GM21576 (cell line): ENCODE results near the gene SYTL3.

ENCODE experiments used
- ATAC-seq: cut with Tn5 transposase; IDR thresholded peaks from one replicate; pipeline ENCODE4 v1.9.1; 2021; ENCODE audit warnings: mild to moderate bottlenecking, moderate library complexity; ENCODE audit not compliant: unreplicated experiment

Gene SYTL3

DNA sequence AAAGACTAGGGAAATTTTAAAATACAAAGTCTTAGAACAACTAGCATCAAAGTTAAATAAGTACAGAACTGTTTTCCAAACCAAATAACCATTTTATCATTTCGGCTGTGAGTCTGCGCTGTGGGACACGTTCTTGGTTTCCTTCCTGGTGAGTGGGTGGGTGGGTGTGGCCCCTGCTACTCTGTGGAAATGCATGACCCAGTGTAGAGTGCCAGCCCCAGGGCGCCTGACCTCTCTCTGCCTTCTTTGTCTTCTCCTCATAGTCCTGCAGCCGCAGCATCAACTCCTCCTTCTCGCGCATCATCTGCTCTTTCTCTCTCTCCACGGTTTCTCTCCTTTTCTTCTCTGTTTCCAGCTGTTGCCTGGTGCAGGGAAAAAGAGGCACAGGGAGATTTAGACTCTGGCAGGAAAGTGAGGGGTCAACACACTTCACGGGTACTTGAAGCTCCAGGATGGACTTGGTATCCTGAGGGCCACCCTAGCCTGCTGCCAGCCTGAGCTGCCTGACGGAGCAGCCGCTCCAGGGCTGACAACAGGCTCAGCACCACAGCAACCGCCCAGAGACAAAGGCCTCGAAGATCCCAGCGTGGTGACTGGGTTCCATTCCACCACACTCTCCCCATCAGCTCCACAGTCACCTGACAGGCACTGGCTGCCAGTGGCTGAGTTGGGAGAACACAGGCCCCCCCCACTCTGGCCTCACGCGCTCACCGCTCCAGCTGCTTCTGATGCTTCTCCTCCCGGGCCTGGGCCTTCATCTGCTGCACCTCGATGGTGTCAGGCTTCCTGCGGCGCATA is 120.9 kb downstream of the SYTL3 start:
- no peak for ATAC-seq

DNA sequence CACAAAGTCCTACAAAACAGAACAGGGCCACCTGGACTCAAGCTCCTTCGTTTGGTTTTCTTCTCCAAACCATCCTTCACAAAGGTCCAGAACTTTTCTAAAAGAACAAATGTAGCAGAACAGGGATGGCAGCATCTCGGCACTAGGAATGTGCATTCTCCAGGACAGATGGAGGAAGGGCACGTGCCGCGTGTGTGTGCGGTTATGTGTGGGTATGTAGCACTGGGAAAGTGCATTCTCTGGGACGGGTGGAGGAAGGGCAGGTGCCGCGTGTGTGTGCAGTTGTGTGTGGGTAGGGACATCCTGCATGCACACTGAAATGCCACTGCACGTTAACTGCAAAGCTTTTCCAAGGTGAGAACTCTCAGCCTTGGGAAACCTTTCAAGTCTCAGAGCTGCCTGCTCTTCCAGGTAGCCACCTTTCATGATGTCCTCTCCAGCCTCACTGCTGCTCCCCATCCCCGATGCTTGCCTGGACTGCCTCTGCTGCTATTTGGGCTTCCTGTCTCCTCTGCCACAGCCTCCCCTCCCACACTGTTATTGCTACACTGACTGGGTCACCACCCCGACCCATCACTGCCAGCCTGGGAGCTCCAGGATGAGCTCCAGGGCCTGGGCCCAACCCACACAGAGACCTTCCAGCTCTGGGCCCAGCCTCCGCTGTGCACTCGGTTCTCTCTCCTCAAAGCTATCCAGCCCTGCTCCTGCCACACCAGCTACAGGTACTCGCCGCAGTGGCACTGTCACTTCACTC is 121.7 kb downstream of the SYTL3 start:
- no peak for ATAC-seq

DNA sequence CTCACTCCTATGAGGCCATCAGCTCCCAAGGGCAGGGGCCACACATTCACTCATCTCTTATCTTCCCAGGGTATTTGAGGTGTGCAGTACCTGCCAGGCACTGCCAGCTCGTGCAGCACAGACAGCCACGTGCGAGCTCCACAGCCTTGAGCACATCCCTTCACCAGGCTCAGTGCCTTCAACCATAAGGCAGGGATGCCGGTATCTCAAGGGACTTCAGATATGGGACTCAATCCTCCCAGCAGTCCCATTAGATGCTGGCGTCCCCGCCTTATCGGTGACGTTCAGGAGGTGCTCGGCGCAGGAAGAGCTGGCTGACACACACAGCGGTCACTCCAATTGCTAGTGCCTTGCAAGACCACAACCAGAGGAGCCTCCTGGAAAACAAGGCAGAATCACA is 122.3 kb downstream of the SYTL3 start:
- ATAC-seq, result no peak

DNA sequence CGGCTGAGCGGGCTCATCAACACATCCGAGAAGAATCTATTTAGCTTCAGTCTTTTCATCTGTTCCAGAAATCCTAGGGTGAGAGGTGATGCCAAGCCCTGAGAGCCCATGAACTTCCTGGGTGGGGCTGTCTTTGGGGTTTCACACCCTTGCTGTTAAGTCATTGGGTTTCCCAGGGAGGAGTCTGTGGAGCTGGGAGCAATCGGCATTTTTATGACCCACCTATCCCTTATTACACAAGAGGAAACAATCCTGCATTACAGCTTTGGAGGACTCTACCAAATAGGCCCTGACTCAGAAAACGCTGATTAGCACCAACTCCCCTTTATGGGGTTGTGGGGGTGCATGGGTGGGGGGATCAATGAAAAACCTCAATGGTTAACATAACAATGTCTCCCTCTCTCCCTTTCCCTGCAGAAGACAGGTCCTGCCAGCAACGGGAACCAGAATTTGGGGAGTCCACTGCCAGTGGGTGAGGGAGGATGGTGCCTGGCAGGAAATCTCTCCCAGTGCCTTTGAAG is 123.1 kb downstream of the SYTL3 start:
- no peak for ATAC-seq

DNA sequence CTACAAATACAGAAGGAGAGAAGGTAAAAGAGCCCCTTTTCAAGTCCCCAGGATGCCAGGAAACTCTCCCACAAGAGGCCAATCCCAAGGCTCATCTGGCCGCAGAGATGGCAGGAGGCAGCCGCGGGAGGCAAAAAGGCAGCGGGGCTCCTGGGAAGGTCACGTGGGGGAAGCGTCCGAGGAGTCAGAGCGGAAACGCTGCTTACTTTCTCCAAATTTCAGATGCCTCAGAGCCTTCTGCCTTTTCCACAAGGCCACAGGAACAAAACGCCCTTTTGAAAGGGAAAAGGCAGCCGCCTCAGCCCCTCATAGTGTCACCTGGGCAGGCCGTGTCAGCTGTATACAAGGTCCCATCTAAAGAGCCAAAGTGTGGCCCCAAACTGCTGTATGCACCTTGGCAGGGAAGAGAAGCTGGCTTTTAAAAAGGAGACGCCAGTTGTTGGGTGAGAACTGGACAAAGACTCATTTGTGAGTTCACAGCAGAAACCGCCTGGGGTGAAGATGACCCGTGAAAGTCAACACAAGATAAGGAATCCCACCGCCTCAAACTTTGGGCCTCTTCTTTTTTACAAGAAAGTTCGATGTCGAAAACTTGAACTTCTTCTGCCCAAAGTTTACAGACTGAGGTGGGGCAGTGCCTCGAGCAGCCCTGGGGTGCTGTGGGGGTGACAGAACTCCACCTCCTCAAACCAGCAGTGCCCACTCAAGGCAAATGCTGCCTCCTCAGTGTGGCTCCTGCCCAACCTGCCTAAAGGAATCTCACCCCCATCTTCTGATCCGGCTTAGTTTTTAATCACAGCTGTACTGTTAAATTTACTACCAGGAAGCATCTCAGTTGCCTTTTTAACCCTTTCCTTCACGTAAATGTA is 124.0 kb downstream of the SYTL3 start:
- no peak for ATAC-seq

DNA sequence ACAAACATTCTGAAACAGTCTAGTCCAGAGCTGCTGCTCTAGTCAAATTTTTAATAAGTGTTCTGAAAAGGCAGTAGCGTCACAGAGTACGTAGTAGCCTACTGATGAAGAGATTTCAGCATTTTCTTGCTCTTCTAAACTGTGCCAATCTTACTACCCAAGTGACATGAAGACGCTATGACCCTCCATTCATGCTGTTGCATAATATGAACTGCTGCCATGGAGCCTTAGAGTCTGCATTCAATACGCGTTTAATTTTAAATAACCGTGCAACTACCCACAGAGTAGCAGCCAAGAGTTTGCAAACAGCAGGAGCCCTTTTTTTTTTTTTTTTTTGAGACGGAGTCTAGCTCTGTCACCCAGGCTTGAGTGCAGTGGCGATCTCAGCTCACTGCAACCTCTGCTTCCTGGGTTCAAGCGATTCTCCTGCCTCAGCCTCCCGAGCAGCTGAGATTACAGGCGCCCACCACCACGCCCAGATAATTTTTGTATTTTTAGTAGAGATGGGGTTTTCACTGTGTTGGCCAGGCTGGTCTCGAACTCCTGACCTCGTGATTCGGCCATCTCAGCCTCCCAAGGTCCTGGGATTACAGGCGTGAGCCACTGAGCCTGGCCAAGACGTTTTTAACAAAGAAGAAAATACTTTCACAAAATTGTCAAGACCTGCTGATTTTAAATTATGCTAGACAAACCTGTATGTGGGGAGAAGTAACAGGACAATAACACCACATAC is 125.0 kb downstream of the SYTL3 start:
- no peak for ATAC-seq

DNA sequence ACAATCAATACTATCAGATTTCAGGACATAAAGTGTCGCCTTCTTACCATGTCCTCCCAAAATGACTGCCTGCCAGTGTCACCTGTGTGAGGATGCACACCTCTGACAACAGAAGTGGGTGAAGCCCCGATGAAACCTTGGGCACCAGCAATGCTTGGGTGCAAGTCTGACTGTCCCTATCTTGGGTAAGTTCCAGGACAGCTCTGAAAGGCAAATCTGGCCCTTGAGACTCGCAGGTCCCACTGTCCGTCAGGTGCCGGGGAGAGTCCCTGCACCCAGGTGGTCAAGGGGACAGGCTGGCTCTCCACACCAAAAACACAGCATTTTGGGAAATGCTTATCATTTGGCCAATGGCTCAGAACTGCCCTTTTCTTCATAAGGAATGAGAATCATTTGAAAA is 126.0 kb downstream of the SYTL3 start:
- ATAC-seq, result no peak

DNA sequence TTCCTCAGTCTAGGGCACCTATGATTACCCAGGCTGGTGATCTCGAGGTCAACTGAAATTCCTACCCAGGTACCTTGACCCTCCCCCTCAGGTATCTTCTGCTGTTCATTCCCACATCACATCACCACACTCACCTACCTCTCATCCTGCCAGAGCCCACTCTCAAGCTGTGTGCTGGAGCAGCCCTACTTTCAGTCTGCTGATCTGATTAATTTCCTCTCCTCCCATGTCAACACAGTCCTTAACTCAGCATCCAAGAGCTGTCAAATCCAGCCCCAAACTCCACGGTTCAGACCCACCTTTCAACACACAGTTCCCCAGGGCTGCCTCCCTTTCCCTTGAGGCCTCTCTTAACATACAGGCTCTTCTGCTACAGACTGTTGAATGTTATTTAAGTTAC is 126.9 kb downstream of the SYTL3 start:
- no peak for ATAC-seq

DNA sequence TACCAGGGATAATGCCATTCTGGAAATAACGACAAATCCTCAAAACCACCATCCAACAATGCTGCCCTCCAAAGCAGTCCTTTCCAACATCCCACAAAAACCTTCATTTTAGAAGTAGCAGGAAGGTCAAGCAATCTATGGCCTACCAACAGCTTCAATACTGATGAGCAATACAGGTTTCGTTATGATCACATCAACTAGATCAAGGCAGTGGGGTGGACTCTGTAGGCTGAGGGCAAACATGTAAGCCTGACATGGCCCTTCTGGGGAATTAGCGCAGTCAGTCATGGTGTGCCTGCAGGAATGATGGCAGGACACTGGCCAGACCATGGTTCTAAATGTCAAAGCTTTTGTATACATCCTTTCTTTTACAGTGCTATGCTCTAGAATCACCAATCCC is 127.7 kb downstream of the SYTL3 start:
- no peak for ATAC-seq

DNA sequence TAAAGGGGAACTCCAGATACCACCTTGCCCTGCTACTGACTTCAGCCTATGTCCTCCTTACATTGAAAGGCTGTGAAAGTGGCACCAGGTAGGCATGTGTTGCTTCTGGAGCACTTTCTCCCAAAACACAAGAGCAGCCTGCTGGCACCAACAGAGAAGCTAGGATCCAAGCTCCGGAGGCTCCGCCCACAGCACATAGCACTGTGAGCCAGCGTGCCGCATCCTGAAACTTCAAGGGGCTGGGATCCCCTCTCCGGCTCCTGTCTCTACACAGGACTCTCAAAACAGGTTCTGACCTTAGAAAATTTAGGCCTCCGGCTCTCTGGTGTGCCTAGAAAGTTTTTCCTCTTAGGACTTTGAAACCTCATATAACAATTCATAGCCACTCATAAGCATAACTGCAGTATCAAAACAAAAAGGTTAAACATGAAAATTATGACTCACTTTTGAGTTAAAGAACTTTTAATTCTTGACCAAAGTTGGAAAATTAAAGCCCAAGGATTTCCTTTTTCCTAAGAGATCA is 128.2 kb downstream of the SYTL3 start:
- ATAC-seq, result no peak

DNA sequence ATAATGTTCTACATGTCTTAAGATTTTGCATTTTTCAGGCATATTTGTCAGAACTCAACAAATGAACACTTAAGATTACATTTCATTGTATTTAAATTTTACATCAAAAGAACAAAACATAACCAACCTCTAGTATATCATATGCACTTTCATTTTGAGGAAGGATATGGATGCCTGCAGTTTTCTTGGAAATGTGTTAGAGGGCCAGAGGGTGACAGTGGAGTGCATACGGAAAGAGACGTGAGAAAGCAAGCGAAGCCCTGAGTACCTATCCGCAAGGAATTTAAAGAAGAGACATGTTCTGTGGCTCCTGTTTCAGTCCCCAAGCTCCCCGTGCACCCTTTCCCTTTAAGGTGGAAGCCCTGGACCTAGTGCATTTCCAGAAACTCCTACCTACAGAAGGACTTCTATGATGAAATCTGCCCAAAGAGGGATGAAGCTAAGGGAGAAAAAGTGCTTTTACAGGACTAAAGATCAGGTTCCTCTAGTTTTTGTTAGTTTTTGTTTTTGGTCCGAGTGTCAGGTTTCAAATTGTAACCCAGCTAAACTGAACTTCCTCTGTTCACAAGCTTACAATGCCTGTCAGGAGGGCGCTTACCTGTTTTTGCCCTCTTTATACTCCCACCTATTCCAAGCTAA is 130.5 kb downstream of the SYTL3 start:
- ATAC-seq, result no peak

DNA sequence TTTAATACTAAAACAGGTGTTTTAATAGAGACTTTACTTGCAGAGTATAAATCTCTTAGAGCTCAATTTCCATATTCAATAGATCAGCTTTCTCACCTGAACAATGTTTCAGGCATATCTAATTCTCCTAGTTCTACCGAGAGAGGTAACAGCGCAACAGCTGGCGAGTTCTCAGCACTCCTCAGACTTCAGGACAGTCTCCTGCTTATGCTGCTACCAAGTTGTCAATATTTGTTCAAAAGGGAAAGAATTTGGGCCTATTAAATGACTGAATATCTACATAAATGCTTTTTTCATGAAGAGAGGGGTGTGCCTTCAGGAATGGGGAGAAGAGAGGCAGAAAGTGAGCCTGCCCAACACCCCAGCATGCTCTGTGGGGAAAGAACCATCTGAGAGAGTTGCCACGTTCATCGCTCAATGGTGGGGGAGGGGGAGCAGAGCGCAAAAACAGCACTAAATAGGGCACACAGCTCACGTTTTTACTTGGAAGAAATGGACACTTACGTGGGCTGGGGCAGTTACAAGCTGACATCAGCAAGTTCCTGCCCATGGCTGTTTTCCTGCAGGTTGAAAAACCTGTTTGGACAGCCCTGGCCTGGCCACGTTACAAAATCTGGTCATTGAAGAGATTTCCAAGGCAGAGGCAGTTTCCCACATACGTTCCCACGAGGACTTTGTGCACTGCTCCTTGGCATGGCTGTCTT is 131.3 kb downstream of the SYTL3 start:
- no peak for ATAC-seq

DNA sequence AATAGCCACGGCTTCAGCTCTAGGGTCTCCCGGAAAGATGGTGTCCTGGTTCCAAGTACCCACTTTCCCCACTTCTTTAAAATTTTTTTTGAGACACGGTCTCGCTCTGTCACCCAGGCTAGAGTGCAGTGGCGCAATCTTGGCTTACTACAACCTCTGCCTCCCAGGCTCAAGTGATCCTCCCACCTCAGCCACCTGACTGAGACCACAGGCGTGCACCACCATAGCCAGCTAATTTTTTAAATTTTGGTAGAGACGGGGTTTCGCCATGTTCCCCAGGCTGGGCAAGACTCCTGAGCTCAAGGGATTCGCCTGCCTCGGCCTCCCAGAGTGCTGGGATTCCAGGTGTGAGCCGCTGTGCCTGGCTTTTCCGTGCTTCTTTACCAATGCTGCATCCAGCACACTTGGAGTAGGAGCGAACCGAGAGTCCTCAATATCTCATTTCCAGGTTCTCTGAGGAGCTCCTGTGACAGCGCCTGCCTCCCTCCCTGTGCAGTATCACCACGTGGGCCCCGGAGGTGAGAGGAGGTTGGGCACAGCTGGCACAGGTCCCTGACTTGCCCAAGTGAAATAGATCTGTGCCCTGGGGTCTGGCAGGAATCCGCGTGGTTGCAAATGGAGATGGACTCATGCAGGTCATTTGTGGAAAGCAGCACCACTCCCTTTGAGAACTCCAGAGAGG is 132.0 kb downstream of the SYTL3 start:
- no peak for ATAC-seq

DNA sequence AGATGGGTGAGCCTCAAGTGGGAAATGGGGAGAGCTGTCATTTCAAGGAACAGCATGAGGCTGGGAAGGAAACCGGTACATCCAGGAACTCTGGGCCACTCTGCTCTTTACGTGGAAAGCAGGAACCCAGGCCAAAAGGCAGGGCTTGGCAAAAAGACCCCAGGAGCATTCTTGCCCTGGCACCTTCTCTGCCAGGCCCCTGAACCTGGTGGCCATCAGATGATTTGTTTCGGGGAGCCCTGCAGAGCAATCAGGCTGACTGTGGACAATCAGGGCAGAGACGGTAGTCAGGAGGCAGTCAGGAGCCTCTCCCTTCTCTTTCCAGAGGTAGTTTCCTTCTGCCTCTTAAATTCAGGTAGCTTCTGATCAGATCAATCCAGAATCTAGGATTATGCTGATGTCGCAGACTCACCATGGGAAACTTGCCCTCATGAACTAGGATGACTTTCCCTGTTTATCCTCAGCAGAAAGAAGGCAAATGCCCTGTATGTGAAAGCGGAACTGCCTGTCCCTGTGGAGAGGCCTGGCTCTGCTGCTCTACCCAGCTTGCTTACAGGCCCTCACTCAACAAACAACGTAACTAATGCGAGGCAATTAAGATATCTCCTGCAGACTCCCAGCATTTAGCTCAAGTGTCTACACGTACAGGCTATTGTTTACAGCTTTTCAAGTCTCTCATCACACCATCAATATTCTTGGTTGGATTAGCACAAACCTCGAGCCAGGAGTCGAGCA is 132.7 kb downstream of the SYTL3 start:
- ATAC-seq, result no peak

DNA sequence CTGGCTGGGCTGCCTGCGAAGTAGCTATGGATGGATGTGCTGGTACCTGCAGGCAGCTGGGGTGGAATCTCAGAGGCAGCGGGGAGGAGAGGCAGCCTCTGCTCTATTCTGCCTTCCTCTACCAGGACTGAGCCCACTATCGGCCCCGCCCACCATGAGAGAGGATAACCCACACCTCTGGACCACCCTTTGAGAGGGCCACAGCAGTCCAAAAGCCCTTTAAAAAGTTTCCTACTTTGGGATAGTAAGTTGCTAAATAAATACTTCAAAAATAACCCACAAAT is 133.3 kb downstream of the SYTL3 start:
- ATAC-seq, result no peak

DNA sequence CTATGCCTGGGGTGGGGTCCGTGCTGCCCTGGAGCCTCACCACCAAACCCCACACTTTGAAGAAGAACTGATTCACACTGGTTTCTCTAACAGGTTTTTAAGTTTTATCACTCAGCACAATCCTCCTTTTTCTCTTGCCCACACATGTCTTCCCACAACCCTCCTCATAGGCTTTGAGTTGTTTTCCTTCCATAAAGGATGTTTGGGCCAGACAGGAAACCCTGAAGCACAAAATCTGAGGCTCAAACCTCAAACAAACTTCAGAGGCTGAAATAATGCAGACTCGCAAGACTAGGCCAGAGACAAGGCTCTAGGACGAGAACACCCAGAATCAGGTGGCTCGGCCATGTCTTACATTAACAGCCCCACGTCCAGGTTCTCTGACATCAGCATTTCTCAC is 134.0 kb downstream of the SYTL3 start:
- ATAC-seq, result no peak

DNA sequence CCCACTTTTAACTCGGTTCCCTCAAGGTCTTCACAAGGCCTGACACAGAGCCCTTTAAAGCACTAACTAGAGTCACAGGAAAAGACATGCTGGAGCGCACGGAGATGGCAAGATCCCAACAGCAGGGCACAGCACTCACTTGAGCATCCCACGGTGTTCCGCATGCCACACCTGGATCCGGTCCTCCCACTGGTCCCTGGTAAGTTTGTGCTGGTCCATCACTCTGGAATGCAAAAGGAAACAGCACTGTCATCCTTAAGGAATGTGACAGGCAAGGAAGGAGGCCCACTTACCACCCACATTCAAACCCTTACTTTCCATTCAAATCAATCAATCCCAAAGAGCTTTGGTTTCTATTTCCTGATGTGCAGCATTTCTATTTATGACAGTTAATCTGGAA is 134.7 kb downstream of the SYTL3 start:
- no peak for ATAC-seq

DNA sequence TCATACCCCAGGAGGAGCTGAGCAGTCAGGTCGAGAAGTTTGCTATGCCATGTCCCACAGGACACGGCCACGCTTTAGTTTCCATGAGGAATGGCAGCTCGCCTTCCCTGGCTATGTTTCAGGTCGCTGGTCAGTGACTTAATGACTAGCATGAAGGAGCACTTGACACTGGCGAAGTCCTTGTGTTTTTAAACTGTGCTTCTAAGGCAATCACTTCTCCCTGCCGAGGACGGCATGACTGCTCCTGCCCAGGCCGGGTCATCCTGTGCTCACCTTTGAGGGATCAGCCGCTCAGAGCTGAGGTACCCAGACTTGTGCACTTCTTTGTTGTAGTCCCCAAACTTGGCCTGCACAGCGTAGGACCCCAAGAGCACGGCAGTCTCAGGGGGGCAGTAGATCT is 135.2 kb downstream of the SYTL3 start:
- ATAC-seq, result no peak
